ENCODE results near the gene NUP210.
A peak's percentile ranks its signal among the peaks of the same experiment; 100 is the strongest.
"Not testable (repeated sequence)": the region's sequence is repeated elsewhere in the genome, so short reads cannot be mapped to it uniquely, and the experiment has no call there.

Gene NUP210

GRCh38 chr3:13420045-13420830, at the start of gene NUP210:
Gene NUP210, minus strand, starts transcription at chr3:13420322. Its CDS starts 96 bp downstream, at chr3:13420226.
- DNase-seq = peak in 4 of 10 donors; percentile 53 to 86 (median 80)
- intact Hi-C loops (cut with DNase I) = no loop called here

- DNase-seq = no peak
- intact Hi-C loops (cut with DNase I) = no loop called here
These were observed 46.7 kb upstream of the NUP210 start for GRCh38 chr3:13466781-13467180.

GRCh38 chr3:13465236-13465873, 45.2 kb upstream of the NUP210 start:
- intact Hi-C loops (cut with DNase I) = no loop called here
- DNase-seq = no peak

- DNase-seq = peak in 2 of 10 donors; percentile 58 to 84
- intact Hi-C loops (cut with DNase I) = no loop called here
These were observed 43.7 kb upstream of the NUP210 start for GRCh38 chr3:13463618-13464400.

- intact Hi-C loops (cut with DNase I) = no loop called here
- peak in 1 of 10 donors; percentile 43 for DNase-seq
These were observed 42.7 kb upstream of the NUP210 start for GRCh38 chr3:13462822-13463221.

GRCh38 chr3:13462125-13462629, 42.1 kb upstream of the NUP210 start:
- DNase-seq = peak in 1 of 10 donors; percentile 28
- intact Hi-C loops (cut with DNase I) = no loop called here

- DNase-seq = peak in 2 of 10 donors; percentile 45 to 88
- intact Hi-C loops (cut with DNase I) = no loop called here
These were observed 41.3 kb upstream of the NUP210 start for GRCh38 chr3:13461169-13462124.

GRCh38 chr3:13460341-13460736, 40.2 kb upstream of the NUP210 start:
- intact Hi-C loops (cut with DNase I) = no loop called here
- no peak for DNase-seq

GRCh38 chr3:13459605-13460340, 39.7 kb upstream of the NUP210 start:
- intact Hi-C loops (cut with DNase I) = no loop called here
- DNase-seq = peak in 1 of 10 donors; percentile 45

- intact Hi-C loops (cut with DNase I) = no loop called here
- no peak for DNase-seq
These were observed 37.5 kb upstream of the NUP210 start for GRCh38 chr3:13457593-13457992.

- intact Hi-C loops (cut with DNase I) = no loop called here
- no peak for DNase-seq
These were observed 35.5 kb upstream of the NUP210 start for GRCh38 chr3:13455644-13456043.

GRCh38 chr3:13452490-13453335, 32.6 kb upstream of the NUP210 start:
- DNase-seq = peak in 5 of 10 donors; percentile 22 to 85 (median 37)
- intact Hi-C loops (cut with DNase I) = loop anchor here (1.0 to 5.0 kb wide), 2 partner anchors 145 to 360 kb away; no protein-coding TSS in a partner anchor

- DNase-seq = no peak
- intact Hi-C loops (cut with DNase I) = loop anchor here (5.0 kb wide), 1 partner anchor 144 kb away; no protein-coding TSS in a partner anchor
These were observed 31.2 kb upstream of the NUP210 start for GRCh38 chr3:13451301-13451673.

GRCh38 chr3:13442882-13443281, 22.8 kb upstream of the NUP210 start:
- intact Hi-C loops (cut with DNase I); DNase-seq: not testable (repeated sequence)

GRCh38 chr3:13440204-13440817, 20.2 kb upstream of the NUP210 start:
- DNase-seq = no peak
- intact Hi-C loops (cut with DNase I) = no loop called here

- DNase-seq; intact Hi-C loops (cut with DNase I): not testable (repeated sequence)
These were observed 16.1 kb upstream of the NUP210 start for GRCh38 chr3:13436213-13436612.

GRCh38 chr3:13433912-13434311, 13.8 kb upstream of the NUP210 start:
- DNase-seq = no peak
- intact Hi-C loops (cut with DNase I) = no loop called here

GRCh38 chr3:13432093-13432492, 12.0 kb upstream of the NUP210 start:
- DNase-seq = no peak
- intact Hi-C loops (cut with DNase I) = no loop called here

Measured in posterior cingulate gyrus (tissue), 11 donors.